CD14-positive monocyte (primary cell): ENCODE data around the gene HTR1D. TPM values are rescaled to one million over a fixed set of nuclear protein-coding genes. Genes with fewer than 3 reads are reported as not detected.
A peak's percentile ranks its signal among the peaks of the same experiment; 100 is the strongest.

Source experiments
- DNase-seq, 3 donors: peaks; one replicate each; pipeline ENCODE4 v3.0.0-alpha.2; 2011 to 2022
- H2AFZ ChIP-seq: 2 replicates; pipeline ENCODE4 v1.6.0; 2012; ENCODE audit warnings: mild to moderate bottlenecking, low read depth, low read length, inconsistent platforms; ENCODE audit not compliant: insufficient read depth, poor library complexity, severe bottlenecking
- H3K27ac ChIP-seq, 2 donors: 1 replicate in 1 of 2; 2 replicates in 1 of 2; pipeline ENCODE4 v1.5.1; 2012 to 2013; ENCODE audit warnings: low read length in 2 of 2, control low read depth in 1 of 2, inconsistent platforms in 1 of 2, low read depth in 1 of 2, mild to moderate bottlenecking in 1 of 2
- H3K27me3 ChIP-seq, 2 donors: one replicate each; pipeline versions ENCODE4 v1.6.0 to v1.6.1; 2011 to 2013; ENCODE audit warnings: low read length in 2 of 2; ENCODE audit not compliant: control insufficient read depth in 2 of 2, insufficient read depth in 2 of 2
- H3K36me3 ChIP-seq, 2 donors: replicated peaks in 1 of 2; 1 replicate in 1 of 2; 2 replicates in 1 of 2; pipeline versions ENCODE4 v1.5.1 to v1.6.1; 2012 to 2013; ENCODE audit warnings: low read length in 2 of 2, control low read depth in 1 of 2, inconsistent platforms in 1 of 2, mild to moderate bottlenecking in 1 of 2; ENCODE audit not compliant: insufficient read depth in 2 of 2, control insufficient read depth in 1 of 2
- H3K4me1 ChIP-seq, 2 donors: 1 replicate in 1 of 2; 2 replicates in 1 of 2; pipeline versions ENCODE4 v1.5.1 to v1.6.1; 2012 to 2013; ENCODE audit warnings: low read length in 2 of 2, control low read depth in 1 of 2, inconsistent platforms in 1 of 2, mild to moderate bottlenecking in 1 of 2, moderate library complexity in 1 of 2; ENCODE audit not compliant: insufficient read depth in 2 of 2, control insufficient read depth in 1 of 2
- H3K4me2 ChIP-seq: replicated peaks from 2 replicates; pipeline ENCODE3; 2012; ENCODE audit warnings: low read length, moderate library complexity, mild to moderate bottlenecking; ENCODE audit not compliant: poor library complexity, severe bottlenecking; ENCODE audit errors: extremely low read depth
- H3K4me3 ChIP-seq, 3 experiments: fragments of 200-600 bp in 1 of 3; sonication (generic) in 1 of 3; replicated peaks in 1 of 3; 1 replicate in 2 of 3; 2 replicates in 1 of 3; pipeline ENCODE4 v1.5.1; 2011 to 2013; ENCODE audit warnings: low read length in 3 of 3, mild to moderate bottlenecking in 3 of 3, control low read depth in 2 of 3, low read depth in 2 of 3, inconsistent platforms in 1 of 3, moderate library complexity in 1 of 3
- H3K79me2 ChIP-seq: 2 replicates; pipeline ENCODE4 v1.6.0; 2012; ENCODE audit warnings: mild to moderate bottlenecking, control low read depth, inconsistent platforms, low read length, moderate library complexity; ENCODE audit not compliant: insufficient read depth
- H3K9ac ChIP-seq: 2 replicates; pipeline ENCODE4 v1.6.0; 2017; ENCODE audit warnings: low read length, mild to moderate bottlenecking; ENCODE audit not compliant: insufficient read depth, poor library complexity, severe bottlenecking
- H3K9me3 ChIP-seq, 2 donors: replicated peaks in 1 of 2; 1 replicate in 1 of 2; 2 replicates in 1 of 2; pipeline versions ENCODE4 v1.5.1 to v1.6.1; 2012 to 2013; ENCODE audit warnings: low read length in 2 of 2, control low read depth in 1 of 2; ENCODE audit not compliant: control insufficient read depth in 1 of 2, insufficient read depth in 1 of 2
- H4K20me1 ChIP-seq: 2 replicates; pipeline ENCODE4 v1.6.0; 2012; ENCODE audit warnings: mild to moderate bottlenecking, low read length, control low read depth, moderate library complexity; ENCODE audit not compliant: insufficient read depth
- H3K27ac Mint-ChIP-seq, 7 donors: one replicate each; pipeline ENCODE4 v1.8.0; 2020; ENCODE audit warnings: mild to moderate bottlenecking in 7 of 7, mixed read lengths in 7 of 7, moderate library complexity in 6 of 7, inconsistent platforms in 2 of 7
- H3K27me3 Mint-ChIP-seq, 3 donors: one replicate each; pipeline ENCODE4 v1.8.0; 2021 to 2022; ENCODE audit warnings: low read depth in 3 of 3, mild to moderate bottlenecking in 3 of 3, mixed read lengths in 3 of 3, moderate library complexity in 3 of 3, inconsistent platforms in 1 of 3
- H3K36me3 Mint-ChIP-seq, 2 donors: one replicate each; pipeline ENCODE4 v1.8.0; 2020; ENCODE audit warnings: mixed read lengths in 2 of 2, inconsistent platforms in 1 of 2, mild to moderate bottlenecking in 1 of 2
- H3K4me1 Mint-ChIP-seq: one replicate; pipeline ENCODE4 v1.8.0; 2020; ENCODE audit warnings: mild to moderate bottlenecking, mixed read lengths
- H3K4me3 Mint-ChIP-seq, 2 donors: one replicate each; pipeline ENCODE4 v1.8.0; 2020; ENCODE audit warnings: mild to moderate bottlenecking in 2 of 2, mixed read lengths in 2 of 2, moderate library complexity in 1 of 2
- H3K9me3 Mint-ChIP-seq, 7 donors: one replicate each; pipeline ENCODE4 v1.8.0; 2020 to 2022; ENCODE audit warnings: mixed read lengths in 7 of 7, mild to moderate bottlenecking in 6 of 7, moderate library complexity in 6 of 7, inconsistent platforms in 2 of 7
- WGBS: methylation state at CpG from one replicate; pipeline ENCODE4 v1.1.5; 2013; ENCODE audit warnings: missing lambda C conversion rate; ENCODE audit not compliant: insufficient coverage; 5-methylcytosine and 5-hydroxymethylcytosine counted together
- intact Hi-C, 2 donors: fragments of 100-400 bp; cut with micrococcal nuclease; formaldehyde crosslinking; loops; one replicate each; pipeline versions ENCODE4 v1.15.0 to v1.15.1; 2023
- polyA plus RNA-seq, 3 donors: library from polyadenylated mRNA; depleted of rRNA in 1 of 3; unstranded in 2 of 3; stranded (reverse) in 1 of 3; fragments of 300-500 nt in 2 of 3; fragments of >200 nt in 1 of 3; fragmentation: Illumina TruSeq in 2 of 3; gene quantifications; 1 replicate in 2 of 3; 2 replicates in 1 of 3; pipeline ENCODE4 v1.2.3, GENCODE V29; 2012 to 2021
- TF ChIP-seq, protein P1 (sequence below): fragments of 200-600 bp; IDR thresholded peaks from one replicate; pipeline ENCODE4 v1.8.0; 2022; ENCODE audit warnings: antibody characterized with exemption, mild to moderate bottlenecking

Gene HTR1D
- polyA plus RNA-seq, 3 donors = not detected

DNA sequence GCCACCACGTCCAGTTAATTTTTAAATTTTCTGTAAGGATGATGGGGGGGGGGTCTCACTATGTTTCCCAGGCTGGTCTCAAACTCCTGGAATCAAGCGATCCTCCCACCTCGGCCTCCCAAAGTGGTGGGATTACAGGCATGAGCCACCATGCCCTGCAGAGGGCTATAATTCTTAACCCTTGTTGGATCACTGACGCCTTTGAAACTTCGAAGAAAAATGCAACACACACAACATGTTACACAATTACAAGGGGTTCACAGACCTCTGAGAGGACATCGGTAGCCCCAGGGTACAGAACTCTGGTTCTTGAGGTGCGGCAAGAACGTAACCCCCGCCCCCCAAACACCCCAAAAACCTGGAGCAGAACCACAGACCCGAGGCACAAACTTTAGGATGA is 40.3 kb downstream of the HTR1D start:
- no peaks in the 10 kb centered on the region for H3K79me2 ChIP-seq
- intact Hi-C loops = no loop called here
- H3K27ac ChIP-seq = no peak overlapping the region
- Mint-ChIP-seq H3K27ac (peak overlapping the region in 1 of 7 donors; percentile 25), H3K27me3 (peaks cover 18 to 36% (median 32%) of the 10 kb centered on the region in 3 donors), H3K4me3 (peak overlapping the region; percentile 65 to 89), H3K4me1 (peaks cover 14% of the 10 kb centered on the region), H3K36me3 (no peaks in the 10 kb centered on the region), H3K9me3 (peaks cover 0 to 3% (median 2%) of the 10 kb centered on the region in 7 donors)
- H3K9ac ChIP-seq = no peak overlapping the region
- H3K4me2 ChIP-seq = peak overlapping the region; percentile 80
- peaks cover 9 to 14% of the 10 kb centered on the region in 2 donors for H3K4me1 ChIP-seq
- peak overlapping the region; percentile 76 for H2AFZ ChIP-seq
- WGBS = 5% methylated on average over 7 of the region's 10 CpGs
- H3K27me3 ChIP-seq = peaks cover 11 to 31% of the 10 kb centered on the region in 2 donors
- no peaks in the 10 kb centered on the region for H4K20me1 ChIP-seq
- TF ChIP-seq, protein P1, sequence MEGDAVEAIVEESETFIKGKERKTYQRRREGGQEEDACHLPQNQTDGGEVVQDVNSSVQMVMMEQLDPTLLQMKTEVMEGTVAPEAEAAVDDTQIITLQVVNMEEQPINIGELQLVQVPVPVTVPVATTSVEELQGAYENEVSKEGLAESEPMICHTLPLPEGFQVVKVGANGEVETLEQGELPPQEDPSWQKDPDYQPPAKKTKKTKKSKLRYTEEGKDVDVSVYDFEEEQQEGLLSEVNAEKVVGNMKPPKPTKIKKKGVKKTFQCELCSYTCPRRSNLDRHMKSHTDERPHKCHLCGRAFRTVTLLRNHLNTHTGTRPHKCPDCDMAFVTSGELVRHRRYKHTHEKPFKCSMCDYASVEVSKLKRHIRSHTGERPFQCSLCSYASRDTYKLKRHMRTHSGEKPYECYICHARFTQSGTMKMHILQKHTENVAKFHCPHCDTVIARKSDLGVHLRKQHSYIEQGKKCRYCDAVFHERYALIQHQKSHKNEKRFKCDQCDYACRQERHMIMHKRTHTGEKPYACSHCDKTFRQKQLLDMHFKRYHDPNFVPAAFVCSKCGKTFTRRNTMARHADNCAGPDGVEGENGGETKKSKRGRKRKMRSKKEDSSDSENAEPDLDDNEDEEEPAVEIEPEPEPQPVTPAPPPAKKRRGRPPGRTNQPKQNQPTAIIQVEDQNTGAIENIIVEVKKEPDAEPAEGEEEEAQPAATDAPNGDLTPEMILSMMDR = no peak
- peak overlapping the region in 1 of 3 experiments; percentile 70 for H3K4me3 ChIP-seq
- no peak for DNase-seq
- H3K36me3 ChIP-seq = no peaks in the 10 kb centered on the region
- H3K9me3 ChIP-seq = no peaks in the 10 kb centered on the region

DNA sequence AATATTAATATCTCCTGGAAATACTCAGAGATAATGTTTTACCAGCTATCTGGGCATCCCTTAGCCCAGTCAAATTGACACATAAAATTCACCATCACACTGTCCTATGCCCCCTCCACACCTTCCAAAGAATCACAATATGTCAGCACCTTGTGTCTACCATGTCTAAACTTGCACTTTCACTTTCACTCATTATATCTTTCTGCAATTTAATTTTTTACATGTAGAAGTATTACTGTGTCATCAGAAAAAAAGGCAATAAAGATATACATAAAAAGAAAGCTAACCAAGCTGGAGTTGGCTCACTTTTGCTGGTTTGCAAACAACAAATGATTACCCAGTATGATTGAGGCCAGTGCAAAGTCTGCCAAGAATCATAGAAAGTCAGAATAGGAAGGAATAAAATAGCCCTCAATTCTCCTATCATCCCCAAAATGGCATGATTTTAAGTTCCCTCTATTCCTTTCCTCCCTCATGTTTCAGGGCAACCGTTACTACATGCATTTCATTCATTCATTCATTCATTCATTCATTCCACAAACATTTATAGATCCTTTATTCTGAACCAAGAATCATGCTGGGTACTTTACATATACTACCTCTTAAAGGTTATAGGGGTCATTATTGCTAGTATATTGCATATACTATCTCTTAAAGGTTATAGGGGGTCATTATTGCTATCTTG is 42.7 kb downstream of the HTR1D start:
- no peak overlapping the region for H3K4me3 Mint-ChIP-seq
- TF ChIP-seq, protein P1 = no peak
- DNase-seq = no peak
- Histone ChIP-seq H3K27me3 (peaks cover 9 to 29% of the 10 kb centered on the region in 2 donors), H3K27ac (no peak overlapping the region), H3K79me2 (no peaks in the 10 kb centered on the region), H2AFZ (no peak overlapping the region), H3K36me3 (no peaks in the 10 kb centered on the region), H3K4me2 (no peak overlapping the region), H4K20me1 (no peaks in the 10 kb centered on the region), H3K4me3 (no peak overlapping the region), H3K9ac (no peak overlapping the region), H3K9me3 (no peaks in the 10 kb centered on the region), H3K4me1 (peaks cover 15 to 19% of the 10 kb centered on the region in 2 donors)
- H3K27me3 Mint-ChIP-seq = peaks cover 16 to 35% (median 30%) of the 10 kb centered on the region in 3 donors
- peaks cover 0 to 3% (median 2%) of the 10 kb centered on the region in 7 donors for H3K9me3 Mint-ChIP-seq
- no CpG with 5 or more reads among the region's 1 CpG for WGBS
- intact Hi-C loops = no loop called here
- H3K27ac Mint-ChIP-seq = no peak overlapping the region
- H3K36me3 Mint-ChIP-seq = no peaks in the 10 kb centered on the region
- H3K4me1 Mint-ChIP-seq = peaks cover 20% of the 10 kb centered on the region
